ENCODE data around the gene OR5AC2.
A peak's percentile ranks its signal among the peaks of the same experiment; 100 is the strongest.

OR5AC2 gene

DNA sequence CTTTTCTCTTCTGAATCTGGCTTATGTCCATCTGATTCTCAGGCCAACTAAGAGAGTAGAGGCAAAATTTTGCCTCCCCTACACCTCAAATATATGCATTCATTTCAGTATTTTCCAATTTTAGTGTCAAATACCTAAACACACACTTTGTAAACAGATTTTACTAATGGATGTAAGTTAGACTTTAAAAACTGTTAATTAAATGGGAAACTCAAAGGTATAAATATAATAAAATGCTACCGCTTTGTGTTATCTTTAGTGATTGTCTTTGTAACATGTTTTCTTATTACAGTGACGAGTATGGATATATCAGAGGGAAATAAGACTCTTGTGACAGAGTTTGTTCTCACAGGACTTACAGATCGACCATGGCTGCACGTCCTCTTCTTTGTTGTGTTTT is at the start of gene OR5AC2:
TSS of gene OR5AC2 (plus strand) at position 301 of the 400 bp plus-strand sequence. CDS start at position 301, 0 bp downstream.
- DNase-seq (ENCODE audit: low read depth in 2 of 3, low spot score in 1 of 3): no peak

GRCh38 chr3:98038286-98038685 is 48.7 kb upstream of the OR5AC2 start:
- DNase-seq (ENCODE audit: low read depth in 2 of 3, low spot score in 1 of 3): no peak

GRCh38 chr3:98038876-98039275 is 48.1 kb upstream of the OR5AC2 start:
- no peak for DNase-seq (ENCODE audit: low read depth in 2 of 3, low spot score in 1 of 3)

DNA sequence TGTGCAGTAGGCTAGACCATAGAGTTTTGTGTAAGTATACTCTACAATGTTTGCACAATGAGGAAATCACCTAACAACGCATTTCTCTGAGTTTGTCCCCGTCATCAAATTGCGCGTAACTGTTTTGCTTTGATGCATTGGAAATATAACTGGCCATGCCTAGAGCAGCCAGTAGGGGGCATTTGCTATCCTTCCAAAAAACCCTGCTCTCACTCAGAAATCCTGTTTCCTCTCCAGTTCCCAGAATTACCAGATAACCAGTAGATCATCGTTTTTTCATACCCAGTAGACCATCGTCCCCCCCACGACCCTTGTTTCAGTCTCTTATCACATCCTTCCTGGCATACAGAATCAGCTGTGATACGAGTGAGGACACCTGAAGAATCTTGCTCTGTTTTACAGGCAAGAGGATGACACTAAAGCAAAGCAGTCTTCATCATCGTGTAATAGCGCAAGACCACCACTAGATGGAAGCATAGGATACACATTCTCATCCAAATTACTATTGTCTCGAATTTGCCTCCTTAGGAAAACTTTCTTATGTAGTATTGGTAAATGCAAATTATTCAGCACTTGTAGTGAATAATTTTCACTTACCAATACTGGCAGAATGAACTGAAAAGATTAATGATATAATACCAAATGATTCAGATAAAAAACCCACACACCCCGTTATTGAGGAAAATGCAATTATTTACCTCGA is 47.5 kb upstream of the OR5AC2 start:
- DNase-seq (ENCODE audit: low read depth in 2 of 3, low spot score in 1 of 3): peak; percentile 44 to 82 (median 49)

DNA sequence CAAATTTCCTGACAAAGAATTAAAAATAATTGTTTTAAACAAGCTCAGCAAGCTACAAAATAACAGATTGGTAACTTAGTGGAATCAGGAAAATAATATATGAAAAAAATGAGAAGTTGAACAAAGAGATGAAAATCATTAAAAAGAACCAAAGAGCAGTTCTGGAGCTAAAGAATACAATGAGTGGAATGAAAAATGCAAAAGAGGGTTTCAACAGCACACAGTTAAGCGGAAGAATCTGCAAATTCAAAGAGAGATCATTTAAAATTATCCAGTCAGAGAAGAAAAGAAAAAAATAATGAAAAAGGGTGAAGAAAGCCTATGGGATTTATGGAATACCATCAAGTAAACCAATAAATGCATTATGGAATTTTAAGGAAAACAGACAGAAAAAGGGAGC is 45.6 kb upstream of the OR5AC2 start:
- no peak for DNase-seq (ENCODE audit: low read depth in 2 of 3, low spot score in 1 of 3)

- no peak for DNase-seq (ENCODE audit: low read depth in 2 of 3, low spot score in 1 of 3)
Measured at GRCh38 chr3:98048586-98048985, 38.4 kb upstream of the OR5AC2 start.

DNA sequence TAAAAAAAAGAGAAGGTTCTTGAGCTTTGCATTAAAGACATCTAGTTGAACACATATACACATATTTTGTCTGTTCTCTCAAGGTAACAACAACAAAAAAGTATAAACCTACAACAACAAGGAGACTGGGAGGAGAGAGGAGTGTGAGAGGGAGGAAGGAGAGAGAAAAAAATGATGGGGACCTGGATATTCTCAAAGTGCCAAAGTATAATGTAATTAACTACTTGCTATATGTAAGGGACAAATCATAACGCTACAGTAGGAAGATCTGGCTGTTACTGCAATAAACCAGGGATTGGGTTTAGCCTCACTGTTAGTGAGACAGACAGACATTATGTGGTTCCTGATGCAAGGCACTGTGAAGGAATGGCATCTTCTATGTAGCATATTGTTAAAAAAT is 37.7 kb upstream of the OR5AC2 start:
- DNase-seq (ENCODE audit: low read depth in 2 of 3, low spot score in 1 of 3): no peak

DNA sequence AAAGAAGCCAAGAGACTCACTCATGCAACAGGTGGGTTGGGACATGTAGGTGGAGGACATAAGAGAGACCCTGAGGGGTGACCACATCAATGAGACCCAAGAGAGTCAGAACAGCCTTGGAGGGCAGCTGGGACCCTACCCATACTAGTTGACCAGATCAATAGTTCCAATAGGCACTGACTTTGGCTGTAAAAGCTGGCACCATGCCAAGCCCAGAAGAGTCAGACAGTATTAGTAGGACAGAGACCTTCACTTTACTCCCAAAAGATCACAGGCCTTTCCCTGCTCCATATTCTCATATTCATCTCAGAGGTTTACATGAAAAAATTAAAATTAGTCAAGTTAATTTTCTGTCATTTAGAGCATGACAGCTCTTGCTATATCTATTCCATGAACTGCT is 30.9 kb upstream of the OR5AC2 start:
- no peak for DNase-seq (ENCODE audit: low read depth in 2 of 3, low spot score in 1 of 3)

GRCh38 chr3:98057631-98058030 is 29.3 kb upstream of the OR5AC2 start:
- DNase-seq (ENCODE audit: low read depth in 2 of 3, low spot score in 1 of 3): no peak

DNA sequence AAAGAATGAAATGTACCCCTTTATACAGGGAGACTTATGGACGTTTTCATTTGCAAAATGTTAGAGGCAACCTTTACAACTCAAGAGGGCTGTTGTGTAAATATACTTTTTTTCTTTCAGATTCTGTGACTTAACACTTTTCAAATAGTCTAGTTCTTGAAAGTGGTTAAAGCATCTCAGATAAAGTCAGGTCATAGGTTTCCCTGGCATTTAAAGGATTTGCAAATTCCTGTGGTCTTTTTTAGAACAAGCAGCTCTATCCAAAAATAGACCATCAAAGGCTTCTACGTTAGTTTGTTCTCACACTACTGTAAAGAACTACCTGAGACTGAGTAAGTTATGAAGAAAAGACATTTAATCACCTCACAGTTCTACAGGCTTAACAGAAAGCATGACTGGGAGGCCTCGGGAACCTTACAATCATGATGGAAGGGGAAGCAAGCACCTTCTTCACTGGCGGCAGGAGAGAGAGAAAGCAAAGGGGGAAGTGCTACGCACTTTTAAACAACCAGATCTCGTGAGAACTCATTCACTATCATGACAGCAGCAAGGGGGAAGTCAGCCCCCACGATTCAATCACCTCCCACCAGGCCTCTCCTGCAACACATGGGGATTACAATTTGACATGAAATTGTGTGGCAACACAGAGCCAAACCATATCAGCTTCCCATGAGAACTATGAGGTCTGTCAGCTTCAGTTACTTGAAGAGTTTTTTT is 28.6 kb upstream of the OR5AC2 start:
- no peak for DNase-seq (ENCODE audit: low read depth in 2 of 3, low spot score in 1 of 3)

GRCh38 chr3:98068824-98069223 is 18.1 kb upstream of the OR5AC2 start:
- DNase-seq (ENCODE audit: low read depth in 2 of 3, low spot score in 1 of 3): no peak

- DNase-seq (ENCODE audit: low read depth in 2 of 3, low spot score in 1 of 3): no peak
Measured at GRCh38 chr3:98070840-98071239, 16.1 kb upstream of the OR5AC2 start.

DNA sequence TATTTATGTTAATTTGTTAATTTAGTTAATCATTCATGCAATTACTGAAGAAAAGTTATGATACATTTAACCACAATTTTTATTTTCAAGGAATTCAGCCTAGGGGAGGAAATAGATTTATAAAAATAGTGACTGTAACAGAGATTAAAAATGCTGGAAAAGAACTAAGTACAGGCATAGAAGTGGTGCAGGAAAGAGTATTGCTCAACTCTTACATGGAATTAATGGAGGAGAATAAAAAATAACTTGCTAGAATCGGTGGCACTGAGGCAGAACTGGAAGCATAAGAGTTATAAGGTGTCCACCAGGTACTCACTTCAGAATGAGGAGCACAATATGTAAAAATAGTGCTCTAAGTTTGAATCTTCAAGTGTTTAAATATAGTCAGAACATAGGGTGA is 13.5 kb upstream of the OR5AC2 start:
- no peak for DNase-seq (ENCODE audit: low read depth in 2 of 3, low spot score in 1 of 3)

GRCh38 chr3:98095882-98096281 is 8.9 kb downstream of the OR5AC2 start:
- DNase-seq (ENCODE audit: low read depth in 2 of 3, low spot score in 1 of 3): no peak

- no peak for DNase-seq (ENCODE audit: low read depth in 2 of 3, low spot score in 1 of 3)
Measured at GRCh38 chr3:98099848-98100247, 12.9 kb downstream of the OR5AC2 start.

GRCh38 chr3:98108162-98108561 is 21.2 kb downstream of the OR5AC2 start:
- DNase-seq (ENCODE audit: low read depth in 2 of 3, low spot score in 1 of 3): no peak

GRCh38 chr3:98109807-98110549 is 23.0 kb downstream of the OR5AC2 start:
- DNase-seq (ENCODE audit: low read depth in 2 of 3, low spot score in 1 of 3): no peak

DNA sequence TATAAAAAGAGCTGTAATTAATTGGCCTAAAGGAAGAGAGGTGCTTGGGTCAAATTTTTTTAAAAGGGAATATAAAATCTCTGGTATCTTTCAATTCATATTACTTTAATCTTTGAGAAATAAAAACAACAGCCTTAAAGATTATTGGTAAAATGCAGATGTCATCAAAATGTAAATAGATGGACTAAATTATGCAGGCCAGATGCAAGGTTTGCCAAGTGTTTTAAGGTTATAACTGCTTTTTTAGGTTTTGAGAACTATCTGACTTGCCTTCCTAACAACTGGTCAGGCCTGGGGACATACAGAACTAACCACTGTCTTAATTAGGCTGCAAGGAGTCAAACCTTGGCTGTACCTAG is 23.6 kb downstream of the OR5AC2 start:
- DNase-seq (ENCODE audit: low read depth in 2 of 3, low spot score in 1 of 3): no peak

GRCh38 chr3:98114264-98114663 is 27.3 kb downstream of the OR5AC2 start:
- no peak for DNase-seq (ENCODE audit: low read depth in 2 of 3, low spot score in 1 of 3)

GRCh38 chr3:98115717-98116116 is 28.7 kb downstream of the OR5AC2 start:
- no peak for DNase-seq (ENCODE audit: low read depth in 2 of 3, low spot score in 1 of 3)

- DNase-seq (ENCODE audit: low read depth in 2 of 3, low spot score in 1 of 3): no peak
Measured at GRCh38 chr3:98130421-98130820, 43.4 kb downstream of the OR5AC2 start, which contains the start of gene OR5H1. TSS of gene OR5H1 (plus strand) at chr3:98130721. CDS start at chr3:98132698, 1,977 bp downstream.

- DNase-seq (ENCODE audit: low read depth in 2 of 3, low spot score in 1 of 3): no peak
Measured at GRCh38 chr3:98136631-98137030, 49.7 kb downstream of the OR5AC2 start.

All from stimulated activated CD4-positive, alpha-beta T cell treated with anti-CD3 and anti-CD28 coated beads, Interleukin-12 subunit alpha, Interleukin-12 subunit beta, amount 100 ng/mL, for 48 hours (primary cell).